HL-60 (cell line): ENCODE results near the gene CDCA4.

Experiments
- CTCF ChIP-seq: IDR thresholded peaks from one replicate; pipeline ENCODE4 v1.5.1; 2011; ENCODE audit warnings: low read length, control low read depth, inconsistent platforms; ENCODE audit not compliant: insufficient read depth
- POLR2AphosphoS5 ChIP-seq: IDR thresholded peaks from 2 replicates; pipeline ENCODE4 v1.6.1; 2012; ENCODE audit warnings: low read depth

- TF ChIP-seq CTCF (no peak), POLR2AphosphoS5 (no peak)
Observed at GRCh38 chr14:105014032-105014431, 6.9 kb downstream of the CDCA4 start.
